Measurements from ENCODE around the gene SUMF1.

DNA sequence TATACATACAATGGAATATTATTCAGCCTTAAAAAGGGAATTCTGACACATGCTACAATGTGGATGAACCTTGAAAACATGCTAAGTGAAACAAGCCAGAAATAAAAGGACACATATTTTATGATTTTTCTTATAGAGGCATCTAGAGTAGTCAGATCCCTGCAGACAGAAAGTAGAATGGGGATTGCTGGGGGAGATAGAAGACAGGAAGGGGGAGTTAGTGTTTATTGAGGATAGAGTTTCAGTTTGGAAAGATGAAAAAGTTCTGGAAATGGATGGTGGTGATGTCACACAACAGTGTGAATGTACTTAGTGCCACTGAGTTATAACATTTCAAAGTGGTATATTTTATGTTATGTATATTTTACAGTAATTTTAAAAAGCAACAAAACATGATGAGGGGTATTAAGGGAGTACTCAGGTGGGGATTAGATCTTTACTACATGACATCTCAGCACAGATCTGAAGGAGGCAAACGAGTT lies 30.8 kb upstream of the SUMF1 start:
- TF ChIP-seq, protein P1, sequence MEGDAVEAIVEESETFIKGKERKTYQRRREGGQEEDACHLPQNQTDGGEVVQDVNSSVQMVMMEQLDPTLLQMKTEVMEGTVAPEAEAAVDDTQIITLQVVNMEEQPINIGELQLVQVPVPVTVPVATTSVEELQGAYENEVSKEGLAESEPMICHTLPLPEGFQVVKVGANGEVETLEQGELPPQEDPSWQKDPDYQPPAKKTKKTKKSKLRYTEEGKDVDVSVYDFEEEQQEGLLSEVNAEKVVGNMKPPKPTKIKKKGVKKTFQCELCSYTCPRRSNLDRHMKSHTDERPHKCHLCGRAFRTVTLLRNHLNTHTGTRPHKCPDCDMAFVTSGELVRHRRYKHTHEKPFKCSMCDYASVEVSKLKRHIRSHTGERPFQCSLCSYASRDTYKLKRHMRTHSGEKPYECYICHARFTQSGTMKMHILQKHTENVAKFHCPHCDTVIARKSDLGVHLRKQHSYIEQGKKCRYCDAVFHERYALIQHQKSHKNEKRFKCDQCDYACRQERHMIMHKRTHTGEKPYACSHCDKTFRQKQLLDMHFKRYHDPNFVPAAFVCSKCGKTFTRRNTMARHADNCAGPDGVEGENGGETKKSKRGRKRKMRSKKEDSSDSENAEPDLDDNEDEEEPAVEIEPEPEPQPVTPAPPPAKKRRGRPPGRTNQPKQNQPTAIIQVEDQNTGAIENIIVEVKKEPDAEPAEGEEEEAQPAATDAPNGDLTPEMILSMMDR (IDR thresholded peaks at IDR 0.05; ENCODE audit: low read length) = no peak
- no peak for TF ChIP-seq EZH2 (IDR thresholded peaks at IDR 0.05; ENCODE audit: borderline replicate concordance, low read length)

Measured in OCI-LY1 (cell line).